H1 (cell line): Measurements from ENCODE around the gene TAOK2. TPM values are rescaled to one million over a fixed set of nuclear protein-coding genes. Genes with fewer than 3 reads are reported as not detected.

Experiments
- CTCF ChIA-PET: fragments of 300-600 bp; sonication (Branson Sonifier 250); formaldehyde crosslinking; loops from one replicate; lab custom pipeline; 2021; ENCODE audit not compliant: partially characterized antibody; lab: Charles Lee
- POLR2A ChIA-PET: fragments of 300-600 bp; sonication (Branson Sonifier 250); formaldehyde crosslinking; loops from one replicate; lab custom pipeline; 2021; ENCODE audit warnings: inconsistent platforms; ENCODE audit not compliant: partially characterized antibody; lab: Charles Lee
- DNase-seq, 2 experiments: peaks; one replicate each; pipeline versions ENCODE4 v3.0.0 to v3.0.0-alpha.2; 2010 to 2022; ENCODE audit warnings: low spot score in 2 of 2, low read depth in 1 of 2, mixed read lengths in 1 of 2
- FAIRE-seq: peaks from 2 replicates; lab custom pipeline; 2011; peaks lifted over from hg19 to GRCh38; lab: Jason Lieb, UNC
- H2AFZ ChIP-seq: 2 replicates; pipeline ENCODE4 v1.8.1; 2012; ENCODE audit warnings: low read length, inconsistent platforms
- H2AK5ac ChIP-seq: 2 replicates; pipeline ENCODE4 v1.6.1; 2013; ENCODE audit warnings: low read depth, low read length
- H2BK120ac ChIP-seq: replicated peaks from 2 replicates; pipeline ENCODE3; 2013; ENCODE audit warnings: low read depth, low read length, inconsistent platforms
- H2BK12ac ChIP-seq: 2 replicates; pipeline ENCODE4 v1.6.1; 2013; ENCODE audit warnings: low read depth, low read length
- H2BK15ac ChIP-seq: 2 replicates; pipeline ENCODE4 v1.6.1; 2013; ENCODE audit warnings: low read length
- H2BK20ac ChIP-seq: 2 replicates; pipeline ENCODE4 v1.6.1; 2013; ENCODE audit warnings: low read length
- H2BK5ac ChIP-seq: 2 replicates; pipeline ENCODE4 v1.6.1; 2013; ENCODE audit warnings: low read depth, low read length
- H3K14ac ChIP-seq: 2 replicates; pipeline ENCODE4 v1.6.1; 2013; ENCODE audit warnings: inconsistent platforms; ENCODE audit not compliant: insufficient read length
- H3K18ac ChIP-seq: 2 replicates; pipeline ENCODE4 v1.6.1; 2013; ENCODE audit warnings: low read length; ENCODE audit errors: extremely low read depth
- H3K23ac ChIP-seq: 2 replicates; pipeline ENCODE4 v1.6.1; 2013; ENCODE audit warnings: inconsistent platforms; ENCODE audit not compliant: insufficient read length
- H3K23me2 ChIP-seq: 2 replicates; pipeline ENCODE4 v1.6.1; 2013; ENCODE audit warnings: low read depth, low read length
- H3K27ac ChIP-seq: 2 replicates; pipeline ENCODE4 v1.6.1; 2011; ENCODE audit warnings: low read depth, low read length, inconsistent platforms
- H3K27me3 ChIP-seq, 4 experiments: replicated peaks in 1 of 4; 1 replicate in 1 of 4; 2 replicates in 3 of 4; pipeline versions ENCODE4 v1.6.1 to v1.8.1; 2011 to 2013; ENCODE audit warnings: low read length in 3 of 4, mild to moderate bottlenecking in 3 of 4, inconsistent platforms in 2 of 4, mixed read lengths in 2 of 4, moderate library complexity in 1 of 4; ENCODE audit not compliant: control insufficient read depth in 3 of 4, insufficient read depth in 3 of 4; ENCODE audit errors: extremely low read depth in 1 of 4
- H3K36me3 ChIP-seq, 4 experiments: 2 replicates each; pipeline versions ENCODE4 v1.6.1 to v1.8.1; 2011 to 2013; ENCODE audit warnings: mild to moderate bottlenecking in 4 of 4, low read length in 3 of 4, moderate library complexity in 2 of 4, control low read depth in 1 of 4, inconsistent platforms in 1 of 4; ENCODE audit not compliant: insufficient read depth in 4 of 4, control insufficient read depth in 2 of 4
- H3K4ac ChIP-seq: replicated peaks from 2 replicates; pipeline ENCODE3; 2013; ENCODE audit warnings: low read length, low read depth, mixed read lengths, inconsistent platforms; ENCODE audit not compliant: insufficient read length
- H3K4me1 ChIP-seq, 4 experiments: replicated peaks in 1 of 4; 1 replicate in 1 of 4; 2 replicates in 3 of 4; pipeline versions ENCODE4 v1.6.1 to v1.8.1; 2011 to 2013; ENCODE audit warnings: low read length in 3 of 4, inconsistent platforms in 2 of 4, mixed read lengths in 1 of 4; ENCODE audit not compliant: insufficient read depth in 4 of 4, control insufficient read depth in 3 of 4
- H3K4me2 ChIP-seq, 2 experiments: 2 replicates each; pipeline versions ENCODE4 v1.6.1 to v1.8.1; 2011 to 2013; ENCODE audit warnings: low read depth in 2 of 2, low read length in 2 of 2, control low read depth in 1 of 2, inconsistent platforms in 1 of 2, mild to moderate bottlenecking in 1 of 2; ENCODE audit not compliant: insufficient read depth in 1 of 2
- H3K4me3 ChIP-seq, 4 experiments: fragments of 200-600, 300-600 bp in 1 of 4; sonication (generic), shearing (Covaris generic), sonication (Bioruptor Twin) in 1 of 4; 2 replicates each; pipeline versions ENCODE4 v1.5.1 to v1.8.1; 2011 to 2016; ENCODE audit warnings: low read length in 4 of 4, low read depth in 3 of 4, control low read depth in 2 of 4, inconsistent platforms in 2 of 4, mild to moderate bottlenecking in 2 of 4, mixed read lengths in 1 of 4, moderate library complexity in 1 of 4; ENCODE audit not compliant: insufficient read depth in 2 of 4; ENCODE audit errors: extremely low read depth in 1 of 4
- H3K56ac ChIP-seq: replicated peaks from 2 replicates; pipeline ENCODE3; 2013; ENCODE audit warnings: low read depth, mild to moderate bottlenecking, mixed read lengths, low read length, inconsistent platforms; ENCODE audit not compliant: insufficient read length
- H3K79me1 ChIP-seq: 2 replicates; pipeline ENCODE4 v1.6.1; 2013; ENCODE audit warnings: low read depth, low read length, control low read depth
- H3K79me2 ChIP-seq, 2 experiments: 2 replicates each; pipeline versions ENCODE4 v1.6.1 to v1.8.1; 2012 to 2013; ENCODE audit warnings: low read length in 2 of 2, mild to moderate bottlenecking in 2 of 2, inconsistent platforms in 1 of 2; ENCODE audit not compliant: insufficient read depth in 2 of 2, control insufficient read depth in 1 of 2
- H3K9ac ChIP-seq, 4 experiments: replicated peaks in 1 of 4; 1 replicate in 1 of 4; 2 replicates in 3 of 4; pipeline versions ENCODE4 v1.6.1 to v1.8.1; 2011 to 2013; ENCODE audit warnings: low read depth in 3 of 4, low read length in 3 of 4, control low read depth in 2 of 4, mild to moderate bottlenecking in 2 of 4, moderate library complexity in 2 of 4, inconsistent platforms in 1 of 4; ENCODE audit errors: extremely low read depth in 1 of 4
- H3K9me3 ChIP-seq, 2 experiments: 2 replicates each; pipeline versions ENCODE4 v1.6.1 to v1.8.1; 2012 to 2013; ENCODE audit warnings: mild to moderate bottlenecking in 2 of 2, moderate library complexity in 2 of 2, control low read depth in 1 of 2, inconsistent platforms in 1 of 2, low read depth in 1 of 2, low read length in 1 of 2, mixed read lengths in 1 of 2; ENCODE audit not compliant: insufficient read depth in 2 of 2
- H4K20me1 ChIP-seq, 2 experiments: replicated peaks in 1 of 2; 2 replicates each; pipeline versions ENCODE3 to v1.8.1; 2011 to 2013; ENCODE audit warnings: inconsistent platforms in 2 of 2, low read length in 2 of 2, mild to moderate bottlenecking in 1 of 2; ENCODE audit not compliant: insufficient read depth in 2 of 2, control insufficient read depth in 1 of 2
- H4K5ac ChIP-seq: 2 replicates; pipeline ENCODE4 v1.6.1; 2013; ENCODE audit warnings: low read length, low read depth, mixed read lengths, inconsistent platforms; ENCODE audit not compliant: insufficient read length
- H4K8ac ChIP-seq: 2 replicates; pipeline ENCODE4 v1.8.0; 2013; ENCODE audit warnings: mild to moderate bottlenecking, moderate library complexity, low read length, inconsistent platforms; ENCODE audit not compliant: insufficient read depth; ENCODE audit errors: extremely low read depth
- H4K91ac ChIP-seq: replicated peaks from 2 replicates; pipeline ENCODE3; 2013; ENCODE audit warnings: low read length, mixed read lengths, inconsistent platforms; ENCODE audit not compliant: insufficient read length
- EGR1 ChIP-seq: IDR thresholded peaks from 2 replicates; pipeline ENCODE4 v1.6.1; 2011; ENCODE audit warnings: low read depth, low read length, borderline replicate concordance
- WGBS, 2 experiments: shearing (Covaris generic) in 1 of 2; methylation state at CpG; one replicate each; pipeline versions ENCODE4 v1.1.6 to v1.1.7; 2013 to 2015; ENCODE audit warnings: low lambda C conversion rate in 2 of 2, mixed read lengths in 2 of 2, inconsistent platforms in 1 of 2, low coverage in 1 of 2, missing lambda C conversion rate in 1 of 2; ENCODE audit not compliant: insufficient replicate concordance in 2 of 2, insufficient coverage in 1 of 2, insufficient read length in 1 of 2; ENCODE audit errors: extremely low coverage in 1 of 2, missing lambda C conversion rate in 1 of 2; 5-methylcytosine and 5-hydroxymethylcytosine counted together
- polyA plus RNA-seq, 7 experiments: library from polyadenylated mRNA; depleted of rRNA in 3 of 7; stranded (reverse) in 5 of 7; unstranded in 2 of 7; fragments of >200 nt in 5 of 7; fragments of 200-250 nt in 2 of 7; gene quantifications; 1 replicate in 5 of 7; 2 replicates in 1 of 7; 4 replicates in 1 of 7; pipeline versions ENCODE4 v1.2.1 to v1.2.3, GENCODE V29; 2011 to 2013; ENCODE audit warnings: missing spikeins in 2 of 7, mixed read lengths in 2 of 7
- total RNA-seq: library from RNA; stranded (reverse); fragmentation: NEBNext Ultra II Directional; extraction: Animal tissue kit (Norgen Biotek cat#: 25700); gene quantifications from 2 replicates; pipeline ENCODE4 v1.2.1, GENCODE V29; 2021

The TAOK2 gene
- total and polyA plus RNA-seq, 2 of the 8 experiments (the other 6 are each of a cell fraction or from before 2014, with no cell fraction given) = 13.5 to 32.6 TPM

- H3K23ac ChIP-seq = no peak overlapping the region
- FAIRE-seq = no peak
These were observed 47.0 kb upstream of the TAOK2 start for GRCh38 chr16:29926711-29927052.

More at GRCh38 chr16:29926711-29927052, 47.0 kb upstream of the TAOK2 start:
- no peak overlapping the region for H2BK15ac ChIP-seq
- peaks cover 0 to 5% of the 10 kb centered on the region in 2 experiments; a peak in 1 of 4 replicates for H3K79me2 ChIP-seq
- peak overlapping the region; percentile 29 for H3K4ac ChIP-seq
- H3K27ac ChIP-seq = peak overlapping the region; percentile 86; the same call in 1 of the 2 replicates
- no peak overlapping the region for H3K56ac ChIP-seq
- no peak overlapping the region; the same call in 1 of the 2 replicates for H2AK5ac ChIP-seq
- H3K36me3 ChIP-seq = no peaks in the 10 kb centered on the region
- H3K79me1 ChIP-seq = no peaks in the 10 kb centered on the region
- 26% methylated on average over 8 of the region's 12 CpGs; no CpG with 5 or more reads in 1 of the 2 experiments for WGBS, 2 experiments
- H3K9ac ChIP-seq = peak overlapping the region; percentile 54 to 97 (median 92)
- H3K9me3 ChIP-seq = no peaks in the 10 kb centered on the region
- peak overlapping the region; percentile 92 for H4K8ac ChIP-seq
- no peak overlapping the region for H2BK20ac ChIP-seq
- peak in 1 of 2 experiments; percentile 49 for DNase-seq
- H3K27me3 ChIP-seq = no peaks in the 10 kb centered on the region
- ChIA-PET POLR2A (interaction anchor here (0.7 to 3.7 kb wide), 19 partner anchors 8 to 248 kb away, joined by 3 to 19 read pairs (median 5); partner anchors contain the start of genes ASPHD1, PAGR1, QPRT and SEZ6L2), CTCF (interaction anchor here (0.6 to 2.8 kb wide), 9 partner anchors 10 to 685 kb away, joined by 3 to 12 read pairs (median 4); no protein-coding TSS in a partner anchor)
- no peak for TF ChIP-seq EGR1
- H2AFZ ChIP-seq = peak overlapping the region; percentile 98
- H3K4me2 ChIP-seq = peak overlapping the region; percentile 98 to 100
- peak overlapping the region; percentile 62 to 89 (median 85) for H3K4me3 ChIP-seq
- peak overlapping the region; percentile 99 for H4K5ac ChIP-seq
- peaks cover 0 to 8% (median 0%) of the 10 kb centered on the region in 4 experiments; a peak in 2 of 7 replicates for H3K4me1 ChIP-seq
- peak overlapping the region; percentile 86 for H2BK5ac ChIP-seq
- H2BK12ac ChIP-seq = no peak overlapping the region
- H3K14ac ChIP-seq = no peak overlapping the region
- peaks cover 11% of the 10 kb centered on the region; the same call in 1 of the 2 replicates for H3K23me2 ChIP-seq
- H2BK120ac ChIP-seq = no peak overlapping the region
- peak overlapping the region; percentile 47 for H4K91ac ChIP-seq
- H4K20me1 ChIP-seq = peaks cover 0 to 3% of the 10 kb centered on the region in 2 experiments
- H3K18ac ChIP-seq = peak overlapping the region; percentile 96
